Muscle layer of duodenum (tissue), 2 donors: ENCODE measurements around the gene OR4D2.

Experiments used
- H3K27ac ChIP-seq: one replicate; pipeline ENCODE4 v1.7.0; 2013; ENCODE audit warnings: mild to moderate bottlenecking, low read length
- H3K27me3 ChIP-seq: one replicate; pipeline ENCODE4 v1.7.0; 2013; ENCODE audit warnings: low read depth, mild to moderate bottlenecking, control low read depth, low read length
- H3K36me3 ChIP-seq, 2 donors: one replicate each; pipeline ENCODE4 v1.7.0; 2013; ENCODE audit warnings: low read length in 2 of 2, control low read depth in 1 of 2, mild to moderate bottlenecking in 1 of 2; ENCODE audit not compliant: insufficient read depth in 2 of 2, control insufficient read depth in 1 of 2
- H3K4me1 ChIP-seq, 2 donors: one replicate each; pipeline ENCODE4 v1.7.0; 2013; ENCODE audit warnings: low read length in 2 of 2, mild to moderate bottlenecking in 2 of 2, control low read depth in 1 of 2, moderate library complexity in 1 of 2; ENCODE audit not compliant: insufficient read depth in 2 of 2, control insufficient read depth in 1 of 2
- H3K4me3 ChIP-seq, 2 donors: one replicate each; pipeline ENCODE4 v1.7.0; 2013; ENCODE audit warnings: low read length in 2 of 2, low read depth in 1 of 2, mild to moderate bottlenecking in 1 of 2
- H3K9me3 ChIP-seq, 2 donors: one replicate each; pipeline ENCODE4 v1.7.0; 2013; ENCODE audit warnings: low read length in 2 of 2, control low read depth in 1 of 2, mild to moderate bottlenecking in 1 of 2; ENCODE audit not compliant: control insufficient read depth in 1 of 2
- donor health status: healthy.

Gene OR4D2

DNA sequence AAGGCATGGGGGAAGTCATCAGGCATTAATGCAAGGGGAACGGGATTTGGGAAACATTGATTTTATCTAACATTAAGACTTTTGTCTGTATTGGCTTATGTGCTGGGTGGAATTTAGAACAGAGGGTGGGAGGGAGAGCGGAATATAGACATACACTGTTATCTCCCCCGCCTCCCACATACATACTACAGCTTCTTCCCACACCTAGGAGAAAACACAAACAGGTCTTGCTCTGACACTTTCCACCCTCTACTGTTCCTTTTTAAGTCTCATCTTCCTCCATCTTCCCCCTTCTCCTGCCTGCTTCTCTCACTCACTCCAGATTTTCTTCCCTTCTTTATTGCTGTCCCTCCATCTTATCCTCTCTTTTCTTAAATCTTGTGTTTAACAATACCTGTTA is 18.2 kb upstream of the OR4D2 start:
- Histone ChIP-seq H3K36me3 (no peaks in the 10 kb centered on the region), H3K4me1 (no peaks in the 10 kb centered on the region), H3K27me3 (no peaks in the 10 kb centered on the region)

DNA sequence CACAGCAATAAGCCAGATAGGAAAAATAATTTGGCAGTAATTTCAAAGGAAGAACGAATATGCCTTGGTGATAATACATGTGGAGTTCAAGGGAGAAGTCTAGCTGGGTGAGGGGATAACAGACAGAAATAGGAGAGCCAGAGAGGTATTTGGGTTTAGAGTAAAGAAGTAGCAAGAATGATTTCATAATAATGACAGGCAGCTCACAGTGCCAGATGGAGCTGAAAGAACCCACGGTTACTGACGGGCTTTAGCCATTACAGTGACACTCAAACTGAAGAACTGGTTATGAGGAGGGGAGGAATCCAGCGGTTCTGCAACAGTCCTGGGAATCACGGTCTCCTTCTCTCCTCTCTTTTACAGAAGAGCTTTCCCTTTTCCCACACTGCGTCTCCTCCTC is 16.4 kb upstream of the OR4D2 start:
- Histone ChIP-seq H3K27me3 (no peaks in the 10 kb centered on the region), H3K9me3 (peaks cover 6 to 10% of the 10 kb centered on the region in 2 donors), H3K27ac (no peak overlapping the region), H3K4me1 (no peaks in the 10 kb centered on the region), H3K4me3 (no peak overlapping the region), H3K36me3 (no peaks in the 10 kb centered on the region)

More for the DNA sequence above, 18.2 kb upstream of the OR4D2 start:
- Histone ChIP-seq H3K4me3 (no peak overlapping the region), H3K9me3 (peaks cover 6 to 23% of the 10 kb centered on the region in 2 donors), H3K27ac (no peak overlapping the region)

DNA sequence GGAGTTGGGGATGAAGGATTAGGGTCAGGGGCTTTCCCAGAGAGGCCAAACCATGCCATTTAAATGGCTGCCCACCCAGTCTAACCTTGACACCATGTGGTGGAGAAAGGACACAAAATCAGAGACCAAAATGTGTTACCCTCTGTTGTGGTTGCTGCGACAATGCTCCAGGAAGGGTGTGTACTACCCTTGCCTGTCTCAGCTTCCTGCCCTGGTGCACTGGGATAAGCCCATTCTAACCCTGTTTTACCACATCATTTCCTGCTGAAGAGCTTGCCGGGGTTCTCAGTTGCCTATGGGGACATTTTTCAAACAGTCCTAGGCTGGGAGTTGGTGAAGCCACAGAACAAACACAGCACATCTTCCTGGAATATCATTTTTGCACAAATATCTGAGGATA is 13.7 kb upstream of the OR4D2 start:
- Histone ChIP-seq H3K27ac (no peak overlapping the region), H3K27me3 (peaks cover 7% of the 10 kb centered on the region), H3K4me3 (no peak overlapping the region)

DNA sequence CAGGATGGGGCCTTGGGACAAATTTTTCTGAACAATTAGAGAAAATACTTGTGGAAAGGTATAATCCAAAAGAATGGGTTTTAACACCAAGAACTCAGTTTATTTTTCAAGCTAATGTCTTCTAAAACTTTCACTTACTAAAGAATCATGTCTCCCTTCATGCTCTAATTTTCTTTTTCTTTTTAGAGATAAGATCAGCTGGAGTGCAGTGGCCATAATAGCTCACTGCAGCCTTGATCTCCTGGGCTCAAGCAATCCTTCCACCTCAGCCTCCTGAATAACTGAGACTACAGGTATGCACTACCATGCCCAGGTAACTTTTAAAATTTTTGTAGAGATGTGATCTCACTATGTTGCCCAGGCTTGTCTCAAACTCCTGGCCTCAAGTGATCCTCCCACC is 13.1 kb upstream of the OR4D2 start:
- Histone ChIP-seq H3K4me3 (no peak overlapping the region), H3K9me3 (no peaks in the 10 kb centered on the region), H3K27me3 (peaks cover 7% of the 10 kb centered on the region), H3K36me3 (no peaks in the 10 kb centered on the region), H3K27ac (no peak overlapping the region), H3K4me1 (peaks cover 0 to 5% of the 10 kb centered on the region in 2 donors)

More for the DNA sequence above, 13.7 kb upstream of the OR4D2 start:
- Histone ChIP-seq H3K9me3 (peaks cover 0 to under 1% of the 10 kb centered on the region in 2 donors), H3K4me1 (peaks cover 0 to 5% of the 10 kb centered on the region in 2 donors), H3K36me3 (no peaks in the 10 kb centered on the region)

DNA sequence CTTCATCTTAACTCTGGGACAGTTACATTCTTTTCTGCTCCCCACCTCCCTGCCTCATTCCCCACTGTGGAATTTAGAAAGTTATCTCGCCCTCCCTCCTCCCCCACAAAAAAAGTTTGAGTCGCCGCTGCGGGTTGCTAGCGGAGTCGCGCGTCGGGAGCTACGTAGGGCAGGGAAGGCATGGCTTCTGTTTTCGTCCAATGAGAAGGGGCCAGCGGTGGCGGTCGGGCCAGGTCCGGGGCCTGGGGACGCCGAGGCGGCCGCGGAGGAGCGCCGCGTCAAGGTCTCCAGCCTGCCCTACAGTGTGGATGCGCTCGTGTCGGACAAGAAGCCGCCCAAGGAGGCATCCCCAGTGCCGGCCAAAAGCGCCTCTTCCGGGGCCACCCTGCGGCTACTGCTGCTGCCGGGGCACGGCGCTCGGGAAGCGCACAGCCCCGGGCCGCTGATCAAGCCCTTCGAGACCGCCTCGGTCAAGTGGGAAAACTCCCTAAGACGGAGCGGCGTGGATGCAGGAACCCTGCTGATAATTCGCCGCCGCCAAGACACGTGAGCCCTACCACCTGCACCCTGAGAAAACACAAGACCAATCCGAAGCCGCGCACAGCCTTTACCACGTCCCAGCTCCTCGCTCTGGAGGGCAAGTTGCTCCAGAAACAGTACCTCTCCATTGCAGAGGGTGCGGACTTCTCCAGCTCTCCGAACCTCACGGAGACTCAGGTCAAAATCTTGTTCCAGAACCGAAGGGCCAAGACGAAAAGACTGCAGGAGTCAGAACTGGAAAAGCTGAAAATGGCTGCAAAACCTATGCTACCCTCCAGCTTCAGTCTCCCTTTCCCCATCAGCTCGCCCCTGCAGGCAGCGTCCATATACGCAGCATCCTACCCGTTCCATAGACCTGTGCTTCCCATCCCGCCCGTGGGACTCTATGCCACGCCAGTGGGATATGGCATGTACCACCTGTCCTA is 9.7 kb upstream of the OR4D2 start:
- Histone ChIP-seq H3K27ac (no peak overlapping the region), H3K27me3 (peaks cover 7% of the 10 kb centered on the region), H3K4me1 (peaks cover 0 to 5% of the 10 kb centered on the region in 2 donors), H3K36me3 (no peaks in the 10 kb centered on the region), H3K4me3 (peak overlapping the region; percentile 48 to 57), H3K9me3 (no peaks in the 10 kb centered on the region)

DNA sequence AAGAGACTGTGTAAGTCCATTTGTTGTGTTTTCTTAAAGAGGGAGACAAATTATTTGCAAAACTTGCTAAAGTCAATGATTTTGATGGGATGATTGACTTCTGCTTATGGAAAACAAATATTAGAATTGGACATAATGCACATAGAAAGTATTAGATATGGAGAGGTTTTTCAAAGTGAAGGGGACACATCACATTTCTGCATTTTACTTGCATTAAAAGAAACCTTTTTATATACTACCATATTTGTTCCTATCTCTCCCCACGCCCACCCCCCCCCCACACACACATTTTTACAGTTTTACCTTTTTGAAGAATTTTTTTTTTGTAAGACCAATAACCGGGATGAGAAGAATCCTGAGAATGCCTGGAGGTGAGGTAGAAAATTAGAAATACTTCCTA is 8.6 kb upstream of the OR4D2 start:
- Histone ChIP-seq H3K27me3 (peaks cover 7% of the 10 kb centered on the region), H3K4me1 (peaks cover 0 to 5% of the 10 kb centered on the region in 2 donors), H3K27ac (no peak overlapping the region), H3K4me3 (no peak overlapping the region), H3K9me3 (no peaks in the 10 kb centered on the region), H3K36me3 (no peaks in the 10 kb centered on the region)

DNA sequence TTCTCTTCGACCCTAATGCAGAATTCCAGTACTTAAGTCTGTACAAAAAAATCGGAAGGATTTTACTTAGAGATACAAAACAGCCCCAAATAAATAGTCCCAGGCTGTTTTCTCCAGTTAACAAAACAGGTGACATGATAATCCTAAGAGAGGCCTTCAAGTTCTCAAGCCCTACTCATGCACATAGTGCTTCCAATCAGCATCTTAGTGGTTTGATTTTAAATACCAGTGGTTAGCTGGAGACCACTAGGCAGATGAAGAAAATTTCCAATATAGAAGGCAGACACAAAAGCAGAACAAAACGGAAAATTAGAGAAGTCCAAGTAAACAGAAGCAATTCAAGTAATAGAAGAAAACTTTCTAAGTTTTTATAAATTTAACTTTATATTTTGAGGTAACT is 5.2 kb upstream of the OR4D2 start:
- Histone ChIP-seq H3K4me3 (no peak overlapping the region), H3K36me3 (no peaks in the 10 kb centered on the region), H3K9me3 (no peaks in the 10 kb centered on the region), H3K27ac (no peak overlapping the region), H3K4me1 (peaks cover 0 to 5% of the 10 kb centered on the region in 2 donors), H3K27me3 (peaks cover 7% of the 10 kb centered on the region)

DNA sequence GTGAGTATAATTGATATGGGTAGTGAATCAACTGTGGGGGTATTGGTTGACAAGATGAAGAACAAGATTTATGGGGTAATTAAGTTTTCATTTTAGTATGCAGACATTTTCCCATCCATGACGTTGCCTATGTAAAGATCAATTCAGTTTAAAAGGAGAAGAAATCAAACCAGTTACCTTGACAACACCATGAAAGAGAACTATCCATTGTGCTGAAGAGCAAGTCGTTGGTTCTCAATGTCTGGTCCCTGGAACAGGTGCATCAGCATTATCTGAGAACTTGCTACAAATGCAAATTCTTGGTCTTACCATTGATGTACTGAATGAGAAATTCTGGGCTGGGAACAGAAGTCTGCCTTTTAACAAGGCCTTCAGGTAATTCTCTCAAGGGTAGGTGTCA is 801 bp upstream of the OR4D2 start:
- no peak overlapping the region for H3K4me3 ChIP-seq
- H3K9me3 ChIP-seq, result no peaks in the 10 kb centered on the region
- H3K27me3 ChIP-seq, result no peaks in the 10 kb centered on the region
- no peak overlapping the region for H3K27ac ChIP-seq
- no peaks in the 10 kb centered on the region for H3K4me1 ChIP-seq
- H3K36me3 ChIP-seq, result no peaks in the 10 kb centered on the region

DNA sequence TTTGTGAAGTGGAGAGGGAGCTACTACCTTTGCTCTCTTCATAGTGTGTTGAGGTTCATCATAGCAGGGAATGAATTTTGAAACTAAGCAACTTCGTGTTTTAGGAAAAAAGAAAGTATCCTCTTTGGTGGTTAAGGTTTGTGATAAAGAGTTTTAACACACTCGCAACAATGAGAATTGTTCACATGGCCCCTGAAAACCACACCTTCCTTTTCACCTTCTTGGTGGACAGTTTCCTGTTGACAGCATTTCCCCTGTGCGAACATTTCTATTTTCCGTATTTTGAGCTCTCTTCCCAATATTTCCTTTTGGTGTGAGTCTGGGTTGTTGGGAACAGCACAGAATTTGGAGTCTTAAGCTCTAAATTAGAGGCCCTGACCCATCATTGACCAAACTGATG is 3.8 kb downstream of the OR4D2 start:
- H3K9me3 ChIP-seq, result no peaks in the 10 kb centered on the region
- H3K27me3 ChIP-seq, result no peaks in the 10 kb centered on the region
- no peak overlapping the region for H3K4me3 ChIP-seq
- H3K27ac ChIP-seq, result no peak overlapping the region
- no peaks in the 10 kb centered on the region for H3K36me3 ChIP-seq
- no peaks in the 10 kb centered on the region for H3K4me1 ChIP-seq

DNA sequence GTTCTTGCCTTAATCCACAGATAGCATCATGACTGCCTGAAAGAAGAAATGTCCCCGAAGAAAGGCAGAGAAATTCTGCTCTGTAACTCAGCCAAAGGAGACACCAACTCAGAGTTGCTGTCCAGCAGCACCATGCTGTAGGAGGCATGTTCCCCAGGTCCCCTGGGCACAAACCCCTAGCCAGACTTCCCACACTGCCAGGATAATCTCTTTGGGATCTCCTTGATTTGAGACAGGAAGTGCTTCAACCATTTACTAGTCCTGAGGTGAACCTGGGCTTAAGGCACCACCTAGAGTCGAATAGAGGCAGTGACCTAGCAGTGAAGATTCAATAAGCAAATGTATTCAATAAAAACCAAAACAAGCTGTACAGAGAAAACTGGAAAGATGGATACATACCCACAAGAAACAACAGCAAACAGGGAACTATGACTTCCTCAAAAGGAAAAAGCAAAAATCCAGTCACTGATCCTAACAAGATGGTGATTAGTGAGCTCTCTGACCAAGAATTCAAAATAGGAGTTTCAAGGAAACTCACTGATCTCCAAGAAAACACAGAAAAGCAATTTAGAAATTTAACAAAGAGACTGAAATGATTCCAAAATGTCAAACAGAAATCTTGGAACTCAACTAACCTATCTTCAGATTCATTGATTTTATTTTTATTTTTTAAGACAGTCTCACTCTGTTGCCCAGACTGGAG is 5.7 kb downstream of the OR4D2 start:
- Histone ChIP-seq H3K36me3 (no peaks in the 10 kb centered on the region), H3K4me1 (no peaks in the 10 kb centered on the region), H3K27ac (no peak overlapping the region), H3K4me3 (no peak overlapping the region), H3K27me3 (no peaks in the 10 kb centered on the region), H3K9me3 (no peaks in the 10 kb centered on the region)

DNA sequence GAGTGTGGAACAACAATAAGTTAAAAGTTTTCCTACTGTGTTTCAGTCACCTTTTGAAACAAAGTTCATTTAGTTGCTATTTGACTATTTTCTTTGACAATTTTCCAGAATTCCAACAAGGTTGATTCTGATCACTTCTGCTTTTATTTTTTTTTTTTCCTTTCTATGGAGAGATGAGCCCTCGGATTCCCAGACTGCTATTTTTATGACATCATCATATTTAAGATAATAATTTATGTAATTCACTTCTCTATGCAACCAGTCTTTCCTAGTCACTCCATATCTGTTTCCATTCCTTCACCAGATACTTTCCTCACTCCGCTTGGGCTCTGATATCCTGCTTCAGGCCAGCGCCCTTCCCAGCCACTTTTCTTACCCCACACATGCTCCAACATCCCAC is 8.1 kb downstream of the OR4D2 start:
- Histone ChIP-seq H3K4me1 (no peaks in the 10 kb centered on the region), H3K27ac (no peak overlapping the region), H3K27me3 (no peaks in the 10 kb centered on the region), H3K4me3 (no peak overlapping the region), H3K9me3 (no peaks in the 10 kb centered on the region), H3K36me3 (no peaks in the 10 kb centered on the region)
